Forelimb muscle (tissue), 1 donor: ENCODE data around the gene CCDC178. TPM values are rescaled to one million over a fixed set of nuclear protein-coding genes. Genes with fewer than 3 reads are reported as not detected.

Experiments used
- polyA plus RNA-seq: library from polyadenylated mRNA; unstranded; fragments of 120-200 nt; gene quantifications from one replicate; pipeline ENCODE4 v1.2.1, GENCODE V29; 2013; ENCODE audit not compliant: insufficient read length

The CCDC178 gene
- polyA plus RNA-seq, 1 donor = 0.19 TPM

Other genes with a start within 250 kb of the CCDC178 start
- gene ASXL3, start 137.5 kb upstream of the CCDC178 start, polyA plus RNA-seq = 5.3 TPM